Stimulated activated CD8-positive, alpha-beta memory T cell treated with anti-CD3 and anti-CD28 coated beads, Interleukin-15, amount 100 ng/mL, for 24 hours (primary cell): ENCODE data around the gene NIPSNAP2.
"Not testable (repeated sequence)": the region's sequence is repeated elsewhere in the genome, so short reads cannot be mapped to it uniquely, and the experiment has no call there.

Source experiments
- DNase-seq: peaks from one replicate; pipeline ENCODE4 v3.0.0-alpha.2; 2020; ENCODE audit warnings: low read depth

The NIPSNAP2 gene

DNA sequence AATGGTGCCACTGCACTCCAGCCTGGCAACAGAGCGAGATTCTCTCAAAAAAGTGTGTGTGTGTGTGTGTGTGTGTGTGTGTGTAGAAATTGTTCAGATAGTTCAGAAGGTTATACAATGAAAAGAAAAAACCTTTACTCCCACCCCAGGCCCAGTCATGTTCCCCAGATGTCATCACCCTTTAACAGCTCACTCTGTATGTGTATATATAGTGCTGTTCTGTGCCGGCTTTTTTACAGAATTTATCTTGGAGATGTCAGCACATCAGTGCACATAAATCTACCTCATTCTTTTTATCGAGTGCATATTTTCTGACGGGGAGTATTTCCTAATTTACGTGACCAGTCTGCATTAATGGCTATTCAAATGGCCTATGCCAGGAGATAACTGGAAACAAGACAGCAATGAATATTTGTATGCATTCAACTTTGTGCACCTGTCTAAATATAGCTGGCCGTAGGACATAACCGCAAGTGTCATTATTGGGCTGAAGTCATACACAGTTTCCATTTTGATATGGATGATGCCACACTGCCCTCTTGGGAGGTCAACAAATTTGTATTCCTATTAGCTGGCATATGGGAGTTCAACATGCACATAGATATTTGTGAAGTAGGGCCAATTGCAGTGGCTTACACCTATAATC, 11.7 kb downstream of the NIPSNAP2 start:
- no peak for DNase-seq

DNA sequence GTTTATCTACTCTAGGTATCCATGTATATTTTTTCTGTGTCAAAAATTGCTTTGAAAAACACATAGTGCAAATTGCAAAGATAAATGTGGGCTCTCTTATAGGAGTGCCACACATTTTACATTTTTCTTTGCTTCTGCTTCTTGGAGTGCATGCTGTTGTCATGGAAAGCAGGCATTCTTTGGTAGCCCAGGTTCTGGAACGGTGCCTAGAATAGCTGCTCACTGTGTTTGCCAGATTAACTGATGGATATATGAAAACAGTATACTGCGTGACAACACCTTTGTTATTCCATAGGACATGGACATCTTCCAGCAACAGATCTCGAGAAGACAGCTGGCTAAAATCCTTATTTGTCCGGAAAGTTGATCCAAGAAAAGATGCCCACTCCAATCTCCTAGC, 13.4 kb downstream of the NIPSNAP2 start:
- no peak for DNase-seq

DNA sequence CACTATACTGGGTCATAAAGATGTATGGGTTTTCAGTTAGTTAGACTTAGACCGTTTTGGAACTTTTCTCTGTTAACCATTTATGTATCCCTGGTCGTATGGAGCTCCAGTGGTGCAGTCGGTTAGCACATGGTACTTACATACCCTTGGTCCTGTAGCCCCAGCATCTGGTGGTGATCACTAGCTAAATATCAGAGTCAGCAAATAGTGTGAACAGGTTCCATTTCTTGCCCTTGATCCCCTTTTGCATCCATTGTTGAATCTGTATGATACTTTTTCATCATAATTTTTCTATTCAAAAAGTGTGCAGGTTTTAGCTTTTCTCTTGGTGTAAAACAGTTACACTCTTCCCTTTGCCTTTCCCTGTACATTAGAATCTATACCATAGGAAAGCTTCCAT, 15.9 kb downstream of the NIPSNAP2 start:
- DNase-seq, result no peak

DNA sequence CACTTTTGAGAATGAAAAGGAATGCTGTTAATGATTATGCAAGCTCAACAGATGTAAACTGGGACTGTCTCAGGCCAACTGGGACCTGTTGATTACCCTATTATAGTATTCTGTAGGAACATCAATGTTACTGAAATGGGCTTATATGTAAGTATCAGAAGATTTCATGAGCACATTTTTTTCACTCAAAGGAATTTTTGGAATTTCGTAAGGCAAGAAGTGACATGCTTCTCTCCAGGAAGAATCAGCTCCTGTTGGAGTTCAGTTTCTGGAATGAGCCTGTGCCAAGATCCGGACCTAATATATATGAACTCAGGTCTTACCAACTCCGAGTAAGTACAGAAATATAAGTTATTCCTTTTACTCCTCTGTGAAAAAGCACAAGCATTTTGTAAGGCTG, 19.2 kb downstream of the NIPSNAP2 start:
- DNase-seq, result no peak

DNA sequence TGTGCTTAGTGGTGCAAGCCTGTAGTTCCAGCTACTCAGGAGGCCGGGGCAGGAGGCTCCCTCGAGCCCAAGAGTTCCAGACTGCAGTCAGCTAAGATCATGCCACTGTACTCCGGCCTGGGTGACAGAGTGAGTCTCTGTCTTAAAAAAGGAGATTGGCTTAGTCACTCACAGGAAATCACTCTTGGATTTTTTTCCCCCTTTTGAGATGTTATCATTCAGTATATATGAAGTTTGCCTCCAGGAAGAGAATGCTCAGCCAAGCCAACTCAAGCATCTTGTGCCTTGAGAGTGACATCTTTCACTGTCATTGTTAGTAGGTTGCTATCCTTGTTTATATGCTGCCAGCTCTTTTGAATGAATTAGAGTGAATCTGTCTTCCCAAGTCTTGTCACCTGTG, 28.0 kb downstream of the NIPSNAP2 start:
- no peak for DNase-seq

DNA sequence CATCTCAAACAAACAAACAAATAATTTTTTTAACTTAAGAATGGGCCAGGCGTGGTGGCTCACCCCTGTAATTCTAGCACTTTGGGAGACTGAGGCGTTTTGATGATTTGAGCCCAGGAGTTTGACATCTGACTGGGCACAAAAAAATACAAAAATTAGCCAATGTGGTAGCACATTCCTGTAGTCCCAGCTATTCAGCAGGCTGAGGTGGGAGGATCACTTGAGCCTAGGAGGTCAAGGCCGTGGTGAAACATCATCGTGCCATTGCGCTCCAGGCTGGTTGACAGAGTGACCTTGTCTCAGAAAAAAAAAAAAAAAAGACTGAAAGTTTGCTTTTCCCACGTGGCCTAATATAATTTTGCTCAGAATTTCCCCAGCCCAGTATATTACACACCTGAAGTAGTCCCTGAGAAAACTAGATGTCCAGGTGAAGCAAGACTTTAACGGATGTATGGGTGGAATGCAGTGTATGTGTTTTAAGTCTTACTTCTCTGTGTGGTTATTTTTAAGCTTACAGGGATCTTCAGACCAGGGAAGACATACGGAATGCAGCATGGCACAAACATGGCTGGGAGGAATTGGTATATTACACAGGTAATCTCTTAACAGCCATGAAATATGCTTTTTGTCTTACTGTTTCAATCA, 32.6 kb downstream of the NIPSNAP2 start:
- DNase-seq, result no peak

DNA sequence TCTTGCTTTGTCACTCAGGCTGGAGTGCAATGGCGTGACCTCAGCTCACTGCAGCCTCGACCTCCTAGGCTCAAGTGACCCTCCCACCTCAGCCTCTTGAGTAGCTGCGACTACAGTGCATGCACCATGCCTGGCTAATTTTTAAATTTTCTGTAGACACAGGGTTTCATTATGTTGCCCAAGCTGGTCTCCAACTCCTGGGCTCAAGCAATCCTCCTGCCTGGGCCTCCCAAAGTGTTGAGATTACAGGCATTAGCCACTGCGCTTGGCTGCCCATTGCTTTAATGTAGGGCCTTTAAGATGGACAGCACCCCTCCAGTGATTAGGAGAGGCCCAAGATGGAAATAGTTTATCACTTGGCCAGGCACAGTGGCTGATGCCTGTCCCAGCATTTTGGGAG, 39.4 kb downstream of the NIPSNAP2 start:
- DNase-seq, result no peak

DNA sequence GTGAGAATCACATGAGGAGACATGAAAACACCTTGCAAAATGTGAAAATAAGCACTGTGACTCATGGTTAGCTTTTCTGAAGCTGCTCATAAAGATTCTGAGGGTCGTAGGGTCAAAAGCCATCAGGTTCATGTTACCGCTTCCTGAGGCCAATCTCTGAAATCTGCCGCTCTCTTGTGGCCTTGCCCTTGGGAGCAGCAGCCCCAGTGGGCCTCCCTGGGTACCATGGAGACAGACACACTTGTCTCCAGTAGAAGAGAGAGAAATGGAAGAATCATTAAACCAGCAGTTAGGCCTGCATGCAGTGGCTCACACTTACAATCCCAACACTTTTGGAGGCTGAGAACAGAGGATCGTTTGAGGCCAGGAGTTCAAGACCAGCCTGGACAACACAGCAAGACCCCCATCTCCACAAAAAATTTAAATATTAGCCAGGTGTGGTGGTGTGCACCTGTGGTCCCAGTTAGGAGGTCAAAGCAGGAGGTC, 42.8 kb downstream of the NIPSNAP2 start:
- no peak for DNase-seq

DNA sequence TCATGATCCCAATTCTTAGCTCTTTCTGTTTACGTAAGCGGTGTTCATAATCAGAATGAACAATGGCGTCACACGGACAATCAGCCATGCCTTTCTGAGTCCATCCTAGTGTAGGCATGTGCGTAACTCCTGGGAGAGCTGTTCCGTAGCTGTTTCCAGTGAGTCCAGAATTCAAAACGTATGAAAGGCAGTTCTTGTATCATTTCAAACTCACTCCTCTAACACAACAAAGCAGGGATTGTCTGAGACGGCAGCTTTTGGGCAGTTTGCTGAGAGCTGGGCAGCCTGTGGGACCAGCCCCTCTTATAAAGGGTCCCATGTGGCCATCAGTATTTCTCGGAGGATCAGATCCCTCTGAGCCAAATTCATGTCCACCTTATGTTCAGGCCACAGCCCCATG, 43.5 kb downstream of the NIPSNAP2 start:
- no peak for DNase-seq

DNA sequence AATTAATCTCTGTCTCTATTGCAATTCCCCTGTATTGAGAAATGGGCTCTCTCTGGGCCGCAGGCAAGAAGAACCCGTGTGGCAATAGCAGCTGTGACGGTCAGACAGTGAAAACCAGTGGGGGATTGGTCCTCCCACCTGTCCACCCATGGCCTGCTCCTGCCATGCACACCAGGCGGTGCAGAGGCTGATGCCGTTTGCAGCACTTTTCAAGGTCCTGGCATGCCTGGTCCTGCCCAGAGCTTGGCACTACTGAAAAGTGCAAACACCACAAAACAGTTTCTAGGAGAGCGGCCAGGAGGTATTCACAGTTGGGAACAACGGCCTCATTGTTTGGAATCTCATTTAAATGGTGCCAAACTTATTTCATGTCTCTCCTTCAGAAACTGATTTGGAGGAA, 45.3 kb downstream of the NIPSNAP2 start:
- DNase-seq, result no peak

DNA sequence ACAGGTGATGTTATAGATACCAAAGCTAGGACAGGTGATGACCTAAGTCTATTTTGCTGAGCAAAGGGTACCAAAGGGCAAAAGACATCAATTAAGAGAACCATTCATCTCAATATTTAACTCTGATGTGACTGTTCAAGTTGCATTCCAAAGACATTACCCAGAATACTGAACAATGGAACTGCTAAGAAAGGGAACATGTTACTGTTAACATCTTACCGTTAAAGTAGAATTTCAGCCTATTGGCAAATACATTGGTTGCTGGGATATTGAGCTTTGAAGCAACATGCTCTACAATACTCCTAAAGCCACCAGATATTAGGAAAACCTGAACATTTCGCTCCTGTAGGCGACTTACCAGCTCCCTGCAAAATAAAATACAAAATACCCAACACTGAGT, 52.6 kb downstream of the NIPSNAP2 start:
- DNase-seq, result not testable (repeated sequence)

DNA sequence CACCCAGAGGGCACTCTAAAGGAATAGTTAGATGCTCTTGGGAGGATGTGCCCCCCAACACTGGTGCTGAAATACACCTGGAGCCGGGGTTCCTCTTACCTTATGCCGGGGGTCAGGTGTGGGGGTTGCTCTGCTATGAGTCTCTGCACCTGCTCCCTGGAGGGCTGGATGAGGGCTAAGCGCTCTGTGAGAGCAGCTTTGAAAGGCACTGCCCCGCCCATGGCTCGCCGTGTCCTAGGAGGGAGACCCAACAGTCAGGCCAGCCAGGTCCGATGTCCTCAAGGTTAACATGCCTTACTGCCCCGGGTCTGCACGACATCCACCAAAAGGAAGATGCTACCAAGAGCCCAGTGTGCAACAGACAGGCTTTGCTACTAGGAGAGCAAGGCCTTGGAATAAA, 55.1 kb downstream of the NIPSNAP2 start:
- DNase-seq, result no peak

DNA sequence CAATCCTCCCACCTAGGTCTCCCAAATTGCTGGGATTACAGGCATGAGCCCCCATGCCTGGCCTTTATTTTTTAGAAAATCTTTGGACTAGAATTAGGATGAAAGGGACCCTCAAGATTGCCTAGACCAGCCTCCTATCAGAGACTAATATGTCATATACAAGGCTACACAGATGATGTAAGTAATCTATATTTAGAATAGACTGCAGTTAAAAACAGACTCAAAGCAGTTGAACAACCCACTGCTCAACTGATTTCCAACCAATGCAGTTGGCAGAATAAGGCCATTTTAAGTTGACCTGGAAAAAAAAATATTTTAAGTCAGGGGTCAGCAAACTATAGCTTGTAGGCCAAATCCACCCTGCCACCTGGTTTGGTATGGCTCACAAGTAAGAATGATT, 59.1 kb downstream of the NIPSNAP2 start:
- DNase-seq, result no peak

DNA sequence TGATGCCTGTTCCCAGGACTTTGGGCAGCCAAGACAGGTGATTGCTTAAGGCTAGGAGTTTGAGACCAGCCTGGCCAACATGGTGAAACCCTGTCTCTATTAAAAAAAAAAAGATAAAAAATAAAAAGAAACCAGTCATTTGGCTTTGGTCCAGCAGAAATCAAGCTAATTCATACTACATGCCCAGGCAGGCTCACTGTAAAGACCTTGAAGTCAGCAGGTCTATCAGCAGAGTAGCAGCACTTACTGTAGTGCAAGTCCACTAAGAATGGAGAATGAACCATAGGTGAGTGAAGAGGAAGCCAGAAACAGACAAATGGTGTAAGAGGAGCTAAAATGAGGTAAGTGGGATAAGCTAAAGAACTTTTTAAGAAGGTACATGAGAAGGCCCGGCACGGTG, 62.2 kb downstream of the NIPSNAP2 start:
- no peak for DNase-seq

DNA sequence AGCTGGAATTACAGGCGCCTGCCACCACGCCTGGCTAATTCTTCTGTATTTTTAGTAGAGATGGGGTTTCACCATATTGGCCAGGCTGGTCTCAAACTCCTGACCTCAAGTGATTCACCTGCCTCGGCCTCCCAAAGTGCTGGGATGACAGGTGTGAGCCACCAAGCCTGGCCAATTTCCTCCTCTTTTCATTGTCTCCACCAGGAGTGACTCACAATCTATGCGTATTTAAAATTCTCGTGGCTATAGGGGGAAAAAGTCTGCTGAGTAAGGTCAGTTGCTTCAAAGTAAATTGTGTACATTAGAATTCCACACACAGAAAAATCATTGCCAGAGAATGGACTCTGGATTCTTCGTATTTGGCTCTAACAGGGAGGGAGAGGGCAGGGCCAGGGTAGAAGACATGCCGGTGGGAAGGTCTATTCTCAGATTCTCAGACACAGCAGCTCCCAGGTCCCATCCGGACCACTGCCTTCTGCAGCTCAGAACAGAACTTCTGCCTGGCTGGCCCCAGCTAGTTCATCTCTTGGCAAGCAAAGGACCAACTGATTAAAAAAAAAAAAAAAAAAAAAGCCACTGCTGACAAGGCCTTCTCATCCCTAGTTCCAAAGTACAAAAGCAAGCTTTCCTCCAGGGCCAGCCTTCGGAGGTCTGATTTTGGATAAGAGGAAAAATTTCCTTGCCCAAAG, 64.7 kb downstream of the NIPSNAP2 start:
- DNase-seq, result no peak

DNA sequence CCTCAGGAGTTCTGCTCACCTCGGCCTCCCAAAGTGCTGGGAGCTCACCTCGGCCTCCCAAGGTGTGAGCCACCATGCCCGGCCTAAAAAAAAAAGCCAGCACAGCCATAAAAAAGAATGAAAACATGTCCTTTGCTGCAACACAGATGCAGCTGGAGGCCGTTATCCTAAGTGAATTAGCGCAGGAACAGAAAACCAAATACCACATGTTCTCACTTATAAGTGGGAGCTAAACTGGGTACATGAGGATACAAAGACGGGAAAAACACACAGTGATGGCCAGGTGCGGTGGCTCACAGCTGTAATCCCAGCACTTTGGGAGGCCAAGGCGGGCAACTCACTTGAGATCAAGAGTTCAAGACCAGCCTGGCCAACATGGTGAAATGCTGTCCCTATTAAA, 66.0 kb downstream of the NIPSNAP2 start:
- DNase-seq, result no peak

DNA sequence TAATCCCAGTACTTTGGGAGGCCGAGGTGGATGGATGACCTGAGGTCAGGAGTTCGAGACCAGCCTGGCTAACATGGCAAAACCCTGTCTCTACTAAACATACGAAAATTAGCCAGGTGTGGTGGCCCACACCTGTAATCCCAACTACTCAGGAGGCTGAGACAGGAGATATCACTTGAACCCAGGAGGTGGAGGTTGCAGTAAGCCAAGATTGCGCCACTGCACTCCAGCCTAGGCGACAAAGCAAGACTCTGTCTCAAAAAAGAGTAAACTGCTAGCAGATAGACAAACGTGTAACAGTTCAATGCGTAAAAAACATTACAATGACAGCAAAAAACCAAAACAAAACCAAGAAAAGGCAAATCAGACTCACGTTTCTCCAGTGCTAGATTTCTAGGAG, 67.2 kb downstream of the NIPSNAP2 start:
- DNase-seq, result not testable (repeated sequence)

DNA sequence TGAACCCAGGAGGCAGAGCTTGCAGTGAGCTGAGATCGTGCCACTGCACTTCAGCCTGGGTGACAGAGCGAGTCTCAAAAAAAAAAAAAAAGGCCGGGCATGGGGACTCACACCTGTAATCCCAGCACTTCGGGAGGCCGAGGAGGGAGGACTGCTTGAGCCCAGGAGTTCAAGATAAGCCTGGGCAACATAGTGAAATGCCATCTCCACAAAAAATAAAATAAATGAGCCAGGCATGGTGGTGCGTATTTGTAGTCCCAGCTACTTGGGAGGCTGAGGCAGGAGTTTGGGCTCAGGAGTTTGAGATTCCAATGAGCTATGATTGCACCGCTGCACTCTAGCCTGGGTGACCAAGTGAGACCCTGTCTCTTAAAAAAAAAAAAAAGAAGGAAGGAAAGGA, 68.2 kb downstream of the NIPSNAP2 start:
- DNase-seq, result not testable (repeated sequence)

DNA sequence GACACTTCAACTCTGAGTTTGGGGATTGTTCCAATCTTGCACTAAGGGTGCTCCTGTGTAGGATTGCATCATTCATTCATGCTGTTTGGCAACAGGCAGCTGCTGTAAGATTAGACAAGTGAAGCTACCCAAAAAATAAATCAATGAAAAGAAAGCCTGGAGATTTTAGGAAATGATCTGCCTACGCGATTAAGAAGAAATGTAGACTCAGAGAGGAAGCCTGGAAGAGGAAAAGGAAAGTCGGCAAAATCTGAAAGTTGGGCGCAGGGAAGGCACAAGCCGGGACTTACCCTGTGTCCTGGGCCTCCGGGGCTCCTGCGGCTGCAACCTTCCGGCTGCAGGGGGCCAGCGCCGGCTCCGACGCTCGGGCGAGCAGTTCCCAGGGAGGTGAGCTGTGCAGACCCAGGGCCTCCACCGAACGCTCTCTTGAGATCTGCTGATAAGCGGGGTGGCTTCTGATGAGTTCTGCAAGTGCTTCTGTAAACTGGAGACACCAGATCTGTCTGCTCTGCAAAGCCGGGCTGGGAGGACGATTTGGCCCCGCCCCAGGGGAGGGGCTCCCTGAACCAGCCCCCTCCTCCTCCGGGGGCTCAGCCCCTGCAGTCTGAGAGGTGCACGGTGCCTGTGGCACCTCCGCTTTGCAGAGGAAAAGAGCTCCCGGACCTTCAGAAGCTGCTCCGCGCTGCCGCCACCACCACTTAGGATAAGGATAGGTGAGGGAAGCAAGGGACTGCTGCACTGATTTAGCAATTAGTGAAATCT, 69.5 kb downstream of the NIPSNAP2 start:
- peak; percentile 36 for DNase-seq

DNA sequence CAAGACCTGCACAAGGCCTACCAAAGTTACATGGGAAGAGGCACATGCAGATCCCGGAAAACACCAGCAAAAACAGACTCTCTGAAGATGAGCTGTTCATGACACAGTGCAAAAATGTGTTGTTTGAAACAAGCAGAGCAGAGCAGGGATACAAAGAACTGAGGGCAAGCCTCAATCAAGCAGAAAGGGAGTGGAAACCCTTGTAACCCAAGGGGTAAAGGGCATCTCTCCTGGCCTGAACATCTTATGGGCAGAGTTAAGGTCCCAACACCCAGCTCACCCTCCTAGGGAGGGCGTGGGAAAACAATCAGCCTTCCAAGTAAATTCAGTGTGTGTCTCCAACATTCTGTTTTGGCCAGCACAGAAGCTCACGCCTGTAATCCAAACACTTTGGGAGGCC, 76.3 kb downstream of the NIPSNAP2 start:
- DNase-seq, result no peak

DNA sequence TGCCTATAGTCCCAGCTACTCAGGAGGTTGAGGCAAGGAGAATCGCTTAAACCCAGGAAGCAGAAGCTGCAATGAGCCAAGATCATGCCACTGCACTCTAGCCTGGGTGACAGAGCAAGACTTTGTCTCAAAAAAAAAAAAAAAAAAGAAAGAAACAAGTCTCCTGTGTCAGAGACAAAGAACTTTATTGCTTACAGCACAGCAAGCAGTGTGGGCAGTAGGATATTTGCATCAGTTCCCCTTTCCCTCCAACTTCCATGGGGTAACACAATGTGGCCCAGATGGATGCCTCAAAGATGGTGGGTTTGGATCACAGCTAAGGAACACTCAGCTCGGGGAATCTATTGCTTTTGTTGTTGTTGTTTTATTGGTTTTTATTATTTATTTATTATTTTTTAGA, 81.4 kb downstream of the NIPSNAP2 start:
- not testable (repeated sequence) for DNase-seq

DNA sequence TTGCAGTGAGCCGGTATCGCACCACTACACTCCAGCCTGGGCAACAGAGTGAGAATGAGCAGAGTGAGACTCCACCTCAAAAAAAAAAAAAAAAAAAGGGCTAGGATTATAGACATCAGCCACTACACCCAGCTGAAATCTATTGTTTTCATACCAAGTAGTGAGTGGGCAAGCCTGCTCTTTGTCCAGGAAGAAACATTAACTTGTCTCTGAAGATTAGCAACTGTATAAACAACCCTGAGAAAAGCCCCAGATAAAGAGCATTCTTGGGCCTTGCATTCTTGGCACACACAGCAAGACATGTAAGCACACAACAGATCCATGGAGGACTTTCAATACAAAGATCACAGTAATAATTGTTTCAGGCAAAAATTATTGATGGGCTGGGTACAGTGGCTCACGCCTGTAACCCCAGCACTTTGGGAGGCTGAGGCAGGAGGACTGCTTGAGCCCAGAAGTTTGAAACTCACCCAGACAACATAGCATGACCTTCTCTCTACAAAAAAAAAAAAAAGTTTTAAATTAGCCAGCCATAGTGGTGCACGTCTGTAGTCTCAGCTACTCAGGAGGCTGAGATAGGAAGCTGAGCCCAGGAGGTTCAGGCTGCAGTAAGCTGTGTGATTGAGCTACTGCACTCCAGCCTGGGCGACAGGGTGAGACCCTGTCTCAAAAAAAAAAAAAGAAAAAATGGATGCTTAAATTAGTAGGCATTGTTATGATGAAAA, 82.5 kb downstream of the NIPSNAP2 start:
- DNase-seq, result no peak
